HG03558 (cell line): Measurements from ENCODE around the gene OR10AD1.

Source experiments
- ATAC-seq: cut with Tn5 transposase; IDR thresholded peaks from one replicate; pipeline ENCODE4 v1.9.1; 2021; ENCODE audit warnings: moderate number of reproducible peaks; ENCODE audit not compliant: unreplicated experiment; ENCODE audit errors: extremely low read depth

The OR10AD1 gene

GRCh38 chr12:48193623-48194022 lies 9.5 kb downstream of the OR10AD1 start:
- no peak for ATAC-seq

- no peak for ATAC-seq
These were observed 10.2 kb downstream of the OR10AD1 start for GRCh38 chr12:48192861-48193260.

- ATAC-seq = no peak
These were observed 12.0 kb downstream of the OR10AD1 start for GRCh38 chr12:48191096-48191495.

- ATAC-seq = peak; percentile 56
These were observed 13.6 kb downstream of the OR10AD1 start for GRCh38 chr12:48189331-48190125.

- ATAC-seq = no peak
These were observed 15.0 kb downstream of the OR10AD1 start for GRCh38 chr12:48187916-48188695.

GRCh38 chr12:48185181-48185919 lies 17.7 kb downstream of the OR10AD1 start:
- ATAC-seq = no peak

GRCh38 chr12:48184549-48184922 lies 18.6 kb downstream of the OR10AD1 start:
- no peak for ATAC-seq

- no peak for ATAC-seq
These were observed 19.1 kb downstream of the OR10AD1 start for GRCh38 chr12:48183876-48184548.

- no peak for ATAC-seq
These were observed 19.8 kb downstream of the OR10AD1 start, which contains the start of gene CCDC184 for GRCh38 chr12:48183091-48183875. Gene CCDC184 (plus strand): TSS chr12:48183644. CDS start chr12:48184123, 479 bp downstream.

GRCh38 chr12:48182631-48183030 lies 20.5 kb downstream of the OR10AD1 start:
- no peak for ATAC-seq

GRCh38 chr12:48180857-48181495 lies 22.1 kb downstream of the OR10AD1 start:
- ATAC-seq = no peak

GRCh38 chr12:48180424-48180823 lies 22.7 kb downstream of the OR10AD1 start:
- ATAC-seq = no peak

- ATAC-seq = no peak
These were observed 23.6 kb downstream of the OR10AD1 start for GRCh38 chr12:48179466-48179865.

- ATAC-seq = no peak
These were observed 25.1 kb downstream of the OR10AD1 start for GRCh38 chr12:48177982-48178381.

GRCh38 chr12:48176417-48176751 lies 26.7 kb downstream of the OR10AD1 start:
- ATAC-seq = no peak

GRCh38 chr12:48175613-48176416 lies 27.3 kb downstream of the OR10AD1 start:
- no peak for ATAC-seq

GRCh38 chr12:48169011-48169410 lies 34.1 kb downstream of the OR10AD1 start:
- ATAC-seq = no peak
